Cardiac muscle cell (in vitro differentiated cells and primary cell): ENCODE measurements around the gene ZSCAN10. TPM values are rescaled to one million over a fixed set of nuclear protein-coding genes. Genes with fewer than 3 reads are reported as not detected.
"Not testable (repeated sequence)": the region's sequence is repeated elsewhere in the genome, so short reads cannot be mapped to it uniquely, and the experiment has no call there.

ENCODE experiments used
- DNase-seq, 2 donors: peaks; one replicate each; pipeline versions ENCODE4 v3.0.0 to v3.0.0-alpha.2; 2010 to 2017; ENCODE audit warnings: low read depth in 1 of 2, low spot score in 1 of 2
- H3K27ac ChIP-seq: fragments of 200-600 bp; sonication (generic); 2 replicates; pipeline ENCODE4 v1.5.1; 2016
- H3K27me3 ChIP-seq: fragments of 200-600 bp; sonication (generic); 2 replicates; pipeline ENCODE4 v1.6.0; 2016; ENCODE audit warnings: control low read depth
- H3K36me3 ChIP-seq: fragments of 200-600 bp; sonication (generic); 2 replicates; pipeline ENCODE4 v1.5.1; 2016; ENCODE audit warnings: control low read depth
- H3K4me1 ChIP-seq: fragments of 200-600 bp; sonication (generic); 2 replicates; pipeline ENCODE4 v1.8.1; 2017; ENCODE audit warnings: low read depth, mild to moderate bottlenecking, mixed run types
- H3K4me3 ChIP-seq: fragments of 200-600 bp; sonication (generic); 2 replicates; pipeline ENCODE4 v1.5.1; 2016; ENCODE audit warnings: mild to moderate bottlenecking
- H3K9me3 ChIP-seq: fragments of 200-600 bp; sonication (generic); 2 replicates; pipeline ENCODE4 v1.5.1; 2017; ENCODE audit warnings: low read depth, mild to moderate bottlenecking, control low read depth
- polyA plus RNA-seq: library from polyadenylated mRNA; unstranded; fragments of >200 nt; fragmentation: Nextera tagmentation; extraction: Ambion mirVana; gene quantifications from 2 replicates; pipeline ENCODE4 v1.2.1, GENCODE V29; 2016
- total RNA-seq: library from RNA; depleted of rRNA; stranded (reverse); fragments of >200 nt; gene quantifications from 2 replicates; pipeline ENCODE4 v1.2.3, GENCODE V29; 2016
- TF ChIP-seq, protein P1 (sequence below): IDR thresholded peaks from 2 replicates; pipeline ENCODE4 v1.5.1; 2012; ENCODE audit warnings: low read depth, mild to moderate bottlenecking, low read length

The ZSCAN10 gene
- total and polyA plus RNA-seq, 2 experiments from 2014 or later: 0.42 TPM; not detected in 1

DNA sequence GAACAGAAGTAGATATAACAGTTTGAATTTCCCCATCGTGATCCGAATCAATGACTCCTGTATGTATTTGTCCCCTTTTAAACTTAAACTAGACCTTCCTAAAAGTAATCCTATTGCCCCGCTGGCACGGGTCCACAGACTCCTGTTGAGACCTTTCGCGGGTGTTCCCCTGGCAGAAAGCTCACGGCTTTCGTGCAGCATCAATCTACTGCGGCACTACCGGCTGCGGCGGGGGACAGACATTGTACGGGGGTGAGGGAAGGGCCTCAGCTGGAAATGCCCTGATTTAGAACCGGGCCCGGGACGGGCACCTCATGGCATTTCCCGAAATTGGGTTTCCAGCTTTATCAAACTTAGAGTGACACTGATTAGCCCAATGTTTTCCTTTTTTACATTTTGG is 19.1 kb downstream of the ZSCAN10 start:
- TF ChIP-seq, protein P1, sequence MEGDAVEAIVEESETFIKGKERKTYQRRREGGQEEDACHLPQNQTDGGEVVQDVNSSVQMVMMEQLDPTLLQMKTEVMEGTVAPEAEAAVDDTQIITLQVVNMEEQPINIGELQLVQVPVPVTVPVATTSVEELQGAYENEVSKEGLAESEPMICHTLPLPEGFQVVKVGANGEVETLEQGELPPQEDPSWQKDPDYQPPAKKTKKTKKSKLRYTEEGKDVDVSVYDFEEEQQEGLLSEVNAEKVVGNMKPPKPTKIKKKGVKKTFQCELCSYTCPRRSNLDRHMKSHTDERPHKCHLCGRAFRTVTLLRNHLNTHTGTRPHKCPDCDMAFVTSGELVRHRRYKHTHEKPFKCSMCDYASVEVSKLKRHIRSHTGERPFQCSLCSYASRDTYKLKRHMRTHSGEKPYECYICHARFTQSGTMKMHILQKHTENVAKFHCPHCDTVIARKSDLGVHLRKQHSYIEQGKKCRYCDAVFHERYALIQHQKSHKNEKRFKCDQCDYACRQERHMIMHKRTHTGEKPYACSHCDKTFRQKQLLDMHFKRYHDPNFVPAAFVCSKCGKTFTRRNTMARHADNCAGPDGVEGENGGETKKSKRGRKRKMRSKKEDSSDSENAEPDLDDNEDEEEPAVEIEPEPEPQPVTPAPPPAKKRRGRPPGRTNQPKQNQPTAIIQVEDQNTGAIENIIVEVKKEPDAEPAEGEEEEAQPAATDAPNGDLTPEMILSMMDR: no peak
- no peaks in the 10 kb centered on the region for H3K4me1 ChIP-seq
- no peak overlapping the region for H3K27ac ChIP-seq
- no peaks in the 10 kb centered on the region for H3K36me3 ChIP-seq
- no peaks in the 10 kb centered on the region for H3K9me3 ChIP-seq
- H3K27me3 ChIP-seq: no peaks in the 10 kb centered on the region
- DNase-seq: no peak
- no peak overlapping the region for H3K4me3 ChIP-seq

DNA sequence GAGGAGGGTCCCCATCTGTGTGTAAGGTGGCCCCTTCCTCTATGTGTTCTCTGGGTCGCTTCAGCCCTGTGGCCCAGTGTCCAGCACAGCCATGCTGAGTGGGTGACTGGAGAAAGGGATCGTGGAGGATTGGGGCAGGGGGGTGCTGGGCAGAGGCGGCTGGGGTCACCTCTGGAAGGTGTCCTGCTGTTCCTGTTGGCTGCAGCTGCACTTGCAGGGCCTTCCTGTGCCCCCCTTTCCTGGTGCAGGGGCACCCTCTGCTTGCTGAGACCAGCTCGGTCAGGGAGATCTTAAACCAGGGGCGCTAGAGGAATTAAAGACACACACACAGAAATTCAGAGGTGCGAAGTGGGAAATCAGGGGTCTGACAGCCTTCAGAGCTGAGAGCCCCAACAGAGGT is 22.5 kb downstream of the ZSCAN10 start:
- H3K4me1 ChIP-seq: no peaks in the 10 kb centered on the region
- TF ChIP-seq, protein P1: no peak
- H3K27ac ChIP-seq: no peak overlapping the region
- H3K27me3 ChIP-seq: no peaks in the 10 kb centered on the region
- no peaks in the 10 kb centered on the region for H3K36me3 ChIP-seq
- DNase-seq: no peak
- H3K9me3 ChIP-seq: no peaks in the 10 kb centered on the region
- H3K4me3 ChIP-seq: no peak overlapping the region

DNA sequence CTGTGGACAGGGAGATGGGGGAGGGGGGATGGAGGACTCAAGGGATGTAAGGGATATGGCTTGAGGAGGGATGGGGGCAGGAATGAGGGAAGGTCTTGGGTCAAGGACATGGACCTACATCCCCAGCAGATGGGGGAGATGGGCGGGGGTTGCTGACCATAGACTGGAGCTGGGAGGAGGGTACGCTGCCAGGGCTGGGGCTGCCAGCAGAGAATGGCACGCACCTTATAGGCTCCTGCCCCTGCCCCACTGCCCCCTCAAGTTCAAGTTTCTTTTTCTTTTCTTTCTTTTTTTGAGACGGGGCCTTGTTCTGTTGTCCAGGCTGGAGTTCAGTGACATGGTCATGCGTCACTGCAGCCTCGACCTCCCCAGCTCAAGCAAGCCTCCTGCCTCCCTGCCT is 23.1 kb downstream of the ZSCAN10 start:
- H3K27me3 ChIP-seq, H3K4me1 ChIP-seq, H3K27ac ChIP-seq, H3K36me3 ChIP-seq, H3K9me3 ChIP-seq, DNase-seq, H3K4me3 ChIP-seq: not testable (repeated sequence)

DNA sequence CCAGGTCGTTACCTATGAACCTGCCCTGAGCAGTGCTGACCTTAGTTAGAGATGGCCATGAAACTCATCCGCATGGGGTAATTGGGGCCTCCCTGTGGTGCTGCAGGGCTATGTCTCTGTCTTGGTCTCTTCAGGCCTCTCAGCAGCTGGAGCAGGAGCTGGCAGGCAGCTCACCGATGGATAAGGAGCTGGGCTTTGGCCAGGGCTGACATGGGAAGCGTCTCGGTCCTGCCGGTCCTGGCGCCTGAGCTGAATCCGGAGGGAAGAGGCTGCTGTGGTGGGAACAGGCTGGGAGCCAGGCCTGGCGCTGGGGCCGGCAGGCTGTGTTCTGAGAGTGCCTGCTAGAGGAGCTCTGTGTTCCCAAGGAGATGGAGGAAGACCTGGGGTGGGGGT is 23.6 kb downstream of the ZSCAN10 start:
- peak in 1 of 2 donors; percentile 85 for DNase-seq
- Histone ChIP-seq H3K4me1 (no peaks in the 10 kb centered on the region), H3K9me3 (no peaks in the 10 kb centered on the region), H3K27me3 (no peaks in the 10 kb centered on the region), H3K36me3 (no peaks in the 10 kb centered on the region), H3K27ac (no peak overlapping the region), H3K4me3 (no peak overlapping the region)
- TF ChIP-seq, protein P1: no peak

DNA sequence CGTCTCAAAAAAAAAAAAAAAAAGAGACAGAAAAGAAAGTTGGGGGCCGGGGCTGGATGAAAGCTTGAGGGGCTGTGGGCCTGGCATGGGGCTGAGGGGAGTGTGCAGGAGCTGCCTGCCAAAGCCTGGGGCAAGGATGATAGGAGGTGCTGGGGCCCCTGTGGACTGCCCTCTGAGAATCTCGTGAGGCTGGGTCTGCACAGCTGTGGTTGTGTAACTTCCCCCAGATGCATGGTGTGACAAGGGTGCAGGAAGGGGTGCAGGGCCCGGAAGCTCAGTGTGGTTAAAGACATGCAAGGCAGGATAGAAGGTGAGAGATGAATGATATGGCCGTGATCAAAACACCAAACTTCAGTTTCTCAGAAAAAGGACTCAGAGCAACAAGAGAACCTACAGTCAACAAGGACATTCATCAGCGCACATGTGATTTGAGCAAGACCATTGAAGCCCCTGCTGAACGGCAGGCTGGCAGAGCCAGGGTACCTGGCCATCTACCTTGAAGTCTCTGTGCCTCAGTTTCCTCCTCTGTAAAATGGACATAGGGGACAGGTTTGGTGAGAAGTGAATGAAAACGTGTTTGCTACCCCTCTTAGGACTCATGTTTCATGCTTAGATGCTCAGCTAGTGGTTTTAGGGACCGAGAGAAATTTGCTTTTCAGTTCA is 24.1 kb downstream of the ZSCAN10 start:
- H3K36me3 ChIP-seq: no peaks in the 10 kb centered on the region
- TF ChIP-seq, protein P1: no peak

DNA sequence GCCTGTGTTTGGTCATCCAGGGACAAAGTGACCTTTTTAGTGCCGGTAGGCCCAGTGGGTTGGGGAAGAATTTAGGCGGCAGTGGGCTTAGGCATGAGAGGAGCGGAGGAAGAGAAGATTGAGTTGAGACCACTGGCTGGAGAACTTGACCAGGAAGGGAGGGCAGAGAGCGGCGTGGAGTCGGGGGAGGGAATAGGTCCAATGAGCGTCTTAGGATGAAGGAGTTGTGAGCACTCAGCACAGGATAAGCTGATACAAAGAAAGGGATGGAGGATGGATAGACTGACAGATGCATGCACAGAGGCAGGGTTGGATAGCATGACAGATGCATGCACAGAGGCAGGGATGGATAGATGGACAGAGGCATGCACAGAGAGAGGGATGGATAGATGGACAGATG is 25.6 kb downstream of the ZSCAN10 start:
- Histone ChIP-seq H3K36me3 (no peaks in the 10 kb centered on the region), H3K4me3 (no peak overlapping the region), H3K4me1 (no peaks in the 10 kb centered on the region), H3K27me3 (no peaks in the 10 kb centered on the region), H3K9me3 (no peaks in the 10 kb centered on the region), H3K27ac (no peak overlapping the region)
- TF ChIP-seq, protein P1: no peak
- no peak for DNase-seq

More for the DNA sequence above, 24.1 kb downstream of the ZSCAN10 start:
- Histone ChIP-seq H3K27ac (no peak overlapping the region), H3K27me3 (no peaks in the 10 kb centered on the region), H3K4me1 (no peaks in the 10 kb centered on the region), H3K4me3 (no peak overlapping the region), H3K9me3 (no peaks in the 10 kb centered on the region)
- no peak for DNase-seq

DNA sequence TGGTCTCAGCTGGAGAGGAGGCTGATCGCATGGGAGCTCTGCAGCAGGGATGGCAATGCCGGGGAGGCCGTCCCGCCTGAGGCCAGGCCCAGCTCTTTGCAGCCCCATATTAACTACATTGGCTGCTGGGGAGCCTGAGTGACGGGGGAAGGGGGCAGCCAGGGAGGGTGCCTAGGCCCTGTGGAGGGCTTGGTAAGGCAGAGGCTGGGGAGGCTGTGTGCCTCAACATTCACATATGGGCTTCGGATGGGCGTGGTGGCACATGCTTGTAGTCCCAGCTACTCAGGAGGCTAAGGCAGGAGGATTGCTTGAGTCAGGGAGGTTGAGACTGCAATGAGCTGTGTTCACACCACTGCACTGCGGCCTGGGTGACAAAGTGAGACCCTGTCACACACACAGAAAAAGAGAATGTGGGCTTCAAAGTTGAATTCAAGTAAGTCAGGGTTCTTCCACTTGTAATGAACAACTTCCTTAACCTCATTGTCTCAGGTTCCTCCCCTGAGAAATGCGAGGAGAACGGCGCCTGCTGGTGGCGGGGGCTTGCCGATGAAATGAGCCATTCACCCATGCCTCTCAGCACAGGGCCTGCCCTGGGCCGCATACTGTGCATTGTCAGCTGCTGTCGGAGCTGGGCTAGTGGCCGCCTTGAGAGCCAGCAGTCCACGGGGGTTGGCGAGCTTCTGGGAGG is 26.4 kb downstream of the ZSCAN10 start:
- not testable (repeated sequence) for H3K36me3 ChIP-seq, DNase-seq

DNA sequence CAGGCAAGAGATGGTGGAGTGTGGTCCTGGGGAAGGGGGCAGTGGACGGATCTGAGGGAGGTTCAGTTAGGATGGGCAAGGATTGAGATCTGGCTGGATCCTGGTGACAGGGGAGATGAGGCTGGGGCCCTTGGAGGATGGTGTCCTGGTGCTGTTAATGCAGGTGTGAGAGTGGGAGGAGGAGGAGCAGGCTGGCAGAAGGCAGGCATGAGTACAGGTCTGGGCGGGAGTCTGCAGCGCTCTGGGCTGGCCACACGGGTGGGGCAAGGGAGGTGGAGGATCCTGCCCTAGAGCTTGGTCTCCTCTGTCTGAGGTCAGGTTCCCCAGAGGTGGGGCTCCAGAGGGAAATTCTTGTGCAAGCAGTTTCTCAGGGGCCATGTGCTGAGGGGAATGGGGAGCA is 26.9 kb downstream of the ZSCAN10 start:
- not testable (repeated sequence) for H3K4me1 ChIP-seq, H3K27ac ChIP-seq, H3K4me3 ChIP-seq, DNase-seq, H3K9me3 ChIP-seq, H3K27me3 ChIP-seq, H3K36me3 ChIP-seq

More for the DNA sequence above, 26.4 kb downstream of the ZSCAN10 start:
- H3K4me3 ChIP-seq, H3K9me3 ChIP-seq, H3K27me3 ChIP-seq, H3K27ac ChIP-seq, H3K4me1 ChIP-seq: not testable (repeated sequence)
